IMR-90 (cell line): ENCODE measurements around the gene RFX6. TPM values are rescaled to one million over a fixed set of nuclear protein-coding genes. Genes with fewer than 3 reads are reported as not detected.

Source experiments
- ATAC-seq: fragments of 200-7000 bp; cut with Tn5 transposase; 2 replicates; pipeline ENCODE4 v1.9.1; 2020; ENCODE audit warnings: low read depth, mild to moderate bottlenecking, moderate library complexity
- BruUV-seq: library from RNA; stranded (reverse); fragments of 400-500 nt; replicated peaks from 2 replicates; lab custom pipeline; 2021; lab: Mats Ljungman, UMichigan
- CTCF ChIA-PET: fragments of 300-600 bp; formaldehyde crosslinking; extraction: SDS; loops from one replicate; lab custom pipeline; 2021; ENCODE audit warnings: antibody characterized with exemption; lab: Yijun Ruan, JAX
- POLR2A ChIA-PET: fragments of 300-600 bp; sonication (Branson Sonifier 250); formaldehyde crosslinking; loops from one replicate; lab custom pipeline; 2022; ENCODE audit warnings: antibody characterized with exemption; ENCODE audit not compliant: unreplicated experiment; lab: Charles Lee
- DNase-seq: peaks from one replicate; pipeline ENCODE4 v3.0.0; 2013
- H2AFZ ChIP-seq: replicated peaks from 2 replicates; pipeline ENCODE3; 2013; ENCODE audit warnings: low read length, mild to moderate bottlenecking; ENCODE audit not compliant: poor library complexity
- H2AK5ac ChIP-seq: 2 replicates; pipeline ENCODE4 v1.6.1; 2013; ENCODE audit warnings: low read depth, low read length, inconsistent platforms
- H2AK9ac ChIP-seq: replicated peaks from 2 replicates; pipeline ENCODE3; 2013; ENCODE audit warnings: mild to moderate bottlenecking, low read depth, low read length, moderate library complexity; ENCODE audit not compliant: poor library complexity
- H2BK120ac ChIP-seq: 2 replicates; pipeline ENCODE4 v1.6.1; 2013; ENCODE audit warnings: low read depth, low read length, inconsistent platforms
- H2BK15ac ChIP-seq: 3 replicates; pipeline ENCODE4 v1.6.1; 2013; ENCODE audit warnings: low read depth, low read length, inconsistent platforms
- H2BK20ac ChIP-seq: 2 replicates; pipeline ENCODE4 v1.6.1; 2013; ENCODE audit warnings: low read depth, mild to moderate bottlenecking, inconsistent platforms, low read length, moderate library complexity
- H2BK5ac ChIP-seq: 2 replicates; pipeline ENCODE4 v1.6.1; 2013; ENCODE audit warnings: mild to moderate bottlenecking, low read depth, low read length, inconsistent platforms; ENCODE audit not compliant: poor library complexity, severe bottlenecking
- H3K14ac ChIP-seq: replicated peaks from 2 replicates; pipeline ENCODE4 v1.6.1; 2013; ENCODE audit warnings: low read depth, low read length, inconsistent platforms
- H3K18ac ChIP-seq: 2 replicates; pipeline ENCODE4 v1.6.1; 2013; ENCODE audit warnings: low read depth, low read length, control low read depth
- H3K23ac ChIP-seq: 2 replicates; pipeline ENCODE4 v1.6.1; 2013; ENCODE audit warnings: low read depth, low read length, inconsistent platforms
- H3K27ac ChIP-seq: 2 replicates; pipeline ENCODE4 v1.5.1; 2013; ENCODE audit warnings: mild to moderate bottlenecking, control low read depth, low read length; ENCODE audit not compliant: insufficient read depth
- H3K27me3 ChIP-seq: 2 replicates; pipeline ENCODE4 v1.6.1; 2013; ENCODE audit warnings: low read length; ENCODE audit not compliant: control insufficient read depth, insufficient read depth
- H3K36me3 ChIP-seq: 2 replicates; pipeline ENCODE4 v1.6.1; 2013; ENCODE audit warnings: low read length, mixed read lengths; ENCODE audit not compliant: control insufficient read depth, insufficient read depth
- H3K4ac ChIP-seq: 2 replicates; pipeline ENCODE4 v1.6.1; 2013; ENCODE audit warnings: low read depth, low read length, inconsistent platforms
- H3K4me1 ChIP-seq: 2 replicates; pipeline ENCODE4 v1.6.1; 2013; ENCODE audit warnings: low read length, mixed read lengths; ENCODE audit not compliant: control insufficient read depth, insufficient read depth
- H3K4me2 ChIP-seq: 2 replicates; pipeline ENCODE4 v1.6.1; 2013; ENCODE audit warnings: low read depth, mild to moderate bottlenecking, control low read depth, low read length, moderate library complexity
- H3K4me3 ChIP-seq: 2 replicates; pipeline ENCODE4 v1.5.1; 2013; ENCODE audit warnings: low read depth, mild to moderate bottlenecking, control low read depth, low read length, moderate library complexity; ENCODE audit not compliant: insufficient read depth
- H3K56ac ChIP-seq: 2 replicates; pipeline ENCODE4 v1.6.1; 2013; ENCODE audit warnings: low read length, inconsistent platforms; ENCODE audit not compliant: insufficient read depth; ENCODE audit errors: extremely low read depth
- H3K79me1 ChIP-seq, 2 experiments: 2 replicates each; pipeline ENCODE4 v1.6.1; 2013; ENCODE audit warnings: low read length in 2 of 2, inconsistent platforms in 1 of 2, low read depth in 1 of 2
- H3K9ac ChIP-seq: 2 replicates; pipeline ENCODE4 v1.6.1; 2013; ENCODE audit warnings: low read depth, low read length, control low read depth
- H3K9me1 ChIP-seq: 2 replicates; pipeline ENCODE4 v1.6.1; 2013; ENCODE audit warnings: low read length, inconsistent platforms; ENCODE audit not compliant: insufficient read depth
- H3K9me3 ChIP-seq: 2 replicates; pipeline ENCODE4 v1.6.1; 2013; ENCODE audit warnings: low read length; ENCODE audit not compliant: control insufficient read depth, insufficient read depth
- H4K20me1 ChIP-seq: 2 replicates; pipeline ENCODE4 v1.6.1; 2013; ENCODE audit warnings: low read length, inconsistent platforms; ENCODE audit not compliant: insufficient read depth
- H4K5ac ChIP-seq: 2 replicates; pipeline ENCODE4 v1.6.1; 2013; ENCODE audit warnings: mild to moderate bottlenecking, low read depth, low read length, control low read depth
- H4K8ac ChIP-seq, 2 experiments: 2 replicates each; pipeline ENCODE4 v1.6.1; 2013; ENCODE audit warnings: low read depth in 2 of 2, low read length in 2 of 2, control low read depth in 1 of 2, inconsistent platforms in 1 of 2
- H4K91ac ChIP-seq: 2 replicates; pipeline ENCODE4 v1.6.1; 2013; ENCODE audit warnings: low read depth, low read length, inconsistent platforms; ENCODE audit not compliant: insufficient read depth
- CEBPB ChIP-seq: IDR thresholded peaks from 2 replicates; pipeline ENCODE4 v1.6.1; 2012; ENCODE audit warnings: low read depth, low read length, improper control_type of control experiment
- CHD1 ChIP-seq: IDR thresholded peaks from 2 replicates; pipeline ENCODE4 v1.6.1; 2012; ENCODE audit warnings: low read depth, low read length, improper control_type of control experiment
- FOS ChIP-seq: fragments of 150-350 bp; IDR thresholded peaks from 2 replicates; pipeline ENCODE4 v1.6.1; 2016; ENCODE audit warnings: low read depth, low read length
- MAFK ChIP-seq: IDR thresholded peaks from 2 replicates; pipeline ENCODE4 v1.6.1; 2012; ENCODE audit warnings: low read depth, low read length, improper control_type of control experiment
- MAZ ChIP-seq: IDR thresholded peaks from 2 replicates; pipeline ENCODE4 v1.6.1; 2012; ENCODE audit warnings: low read depth, mild to moderate bottlenecking, low read length, improper control_type of control experiment, moderate library complexity, borderline replicate concordance
- NFE2L2 ChIP-seq: fragments of 150-350 bp; IDR thresholded peaks from 2 replicates; pipeline ENCODE4 v1.6.1; 2016; ENCODE audit warnings: low read depth, mild to moderate bottlenecking, low read length
- POLR2A ChIP-seq: IDR thresholded peaks from 2 replicates; pipeline ENCODE4 v1.6.1; 2012; ENCODE audit warnings: mild to moderate bottlenecking, low read depth, low read length
- RAD21 ChIP-seq: IDR thresholded peaks from 2 replicates; pipeline ENCODE4 v1.6.1; 2012; ENCODE audit warnings: low read length, improper control_type of control experiment
- RCOR1 ChIP-seq: IDR thresholded peaks from 2 replicates; pipeline ENCODE4 v1.6.1; 2012; ENCODE audit warnings: mild to moderate bottlenecking, low read length, improper control_type of control experiment; ENCODE audit not compliant: insufficient replicate concordance
- RFX5 ChIP-seq: IDR thresholded peaks from 2 replicates; pipeline ENCODE4 v1.8.0; 2012; ENCODE audit warnings: low read depth, mild to moderate bottlenecking, low read length, moderate library complexity
- SMC3 ChIP-seq: fragments of 150-350 bp; IDR thresholded peaks from 2 replicates; pipeline ENCODE4 v1.6.1; 2016; ENCODE audit warnings: low read depth, mild to moderate bottlenecking, antibody characterized with exemption, low read length, moderate library complexity
- WGBS, 2 experiments: methylation state at CpG; one replicate each; pipeline versions ENCODE4 v1.1.5 to v1.1.7; 2013; ENCODE audit warnings: missing lambda C conversion rate in 2 of 2; ENCODE audit not compliant: insufficient read length in 1 of 2; ENCODE audit errors: extremely low coverage in 2 of 2; 5-methylcytosine and 5-hydroxymethylcytosine counted together
- dilution Hi-C: fragments of 300-500 bp; cut with HindIII; formaldehyde crosslinking; loops from one replicate; pipeline ENCODE4 v1.14.3; 2018; ENCODE audit warnings: low sequenced_read_pairs; ENCODE audit not compliant: unreplicated experiment
- in situ Hi-C: fragments of 300-500 bp; cut with MboI; formaldehyde crosslinking; loops from 3 replicates; pipeline ENCODE4 v1.14.3; 2019; ENCODE audit warnings: low sequenced_read_pairs, inconsistent platforms, mixed read lengths
- intact Hi-C: fragments of 100-400 bp; cut with micrococcal nuclease; formaldehyde crosslinking; loops from 2 replicates; pipeline ENCODE4 v1.10.0; 2022
- polyA plus RNA-seq, 3 experiments: library from polyadenylated mRNA; depleted of rRNA; stranded (reverse); fragments of >200 nt; gene quantifications; 2 replicates each; pipeline ENCODE4 v1.2.3, GENCODE V29; 2012; ENCODE audit warnings: low replicate concordance in 1 of 3
- total RNA-seq: library from RNA; depleted of rRNA; stranded (reverse); fragments of >200 nt; gene quantifications from 2 replicates; pipeline ENCODE4 v1.2.3, GENCODE V29; 2012
- TF ChIP-seq, protein P1 (sequence below): fragments of 150-350 bp; IDR thresholded peaks from 2 replicates; pipeline ENCODE4 v1.6.1; 2016; ENCODE audit warnings: low read depth, mild to moderate bottlenecking, low read length, moderate library complexity, borderline replicate concordance
- TF ChIP-seq, protein P2 (sequence below): fragments of 150-350 bp; IDR thresholded peaks from 2 replicates; pipeline ENCODE4 v1.6.1; 2017; ENCODE audit warnings: mild to moderate bottlenecking, antibody characterized with exemption, low read length, low read depth
- TF ChIP-seq, protein P3 (sequence below): conservative IDR thresholded peaks from 2 replicates; pipeline ENCODE4 v1.5.1; 2012; ENCODE audit warnings: mild to moderate bottlenecking, low read depth, low read length, improper control_type of control experiment

The RFX6 gene
- total and polyA plus RNA-seq, 2 of the 4 experiments (the other 2 are of a cell fraction), result not detected

DNA sequence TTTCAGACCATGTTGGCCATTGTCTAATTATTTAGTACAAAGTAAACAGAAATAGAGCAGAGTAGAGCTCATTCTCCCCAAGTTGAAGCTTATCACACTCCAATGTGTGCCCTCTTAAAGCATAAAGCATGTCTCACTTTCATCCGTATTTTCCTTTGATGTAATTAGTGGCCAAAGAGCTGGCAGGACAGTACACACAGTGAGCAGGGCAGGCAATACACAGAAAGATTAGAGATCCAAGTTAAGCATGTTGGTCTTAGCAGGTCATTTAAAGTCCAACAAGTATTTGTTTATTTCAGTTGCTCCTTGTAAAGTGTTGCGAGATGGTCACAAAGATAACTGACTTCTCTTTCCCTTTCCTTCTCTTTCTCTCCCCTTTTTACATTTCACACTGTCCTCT lies 47.2 kb downstream of the RFX6 start:
- no peak overlapping the region for H3K4ac ChIP-seq
- H3K4me1 ChIP-seq, result no peaks in the 10 kb centered on the region
- H3K27ac ChIP-seq, result no peak overlapping the region
- ATAC-seq (no peak), DNase-seq (no peak)
- no peak overlapping the region for H2BK120ac ChIP-seq
- dilution Hi-C loops (no loop called here), intact Hi-C loops (no loop called here), in situ Hi-C loops (no loop called here)
- no peaks in the 10 kb centered on the region for H3K79me1 ChIP-seq
- POLR2A ChIA-PET, result no interaction called here
- H2AK9ac ChIP-seq, result no peak overlapping the region
- no peaks in the 10 kb centered on the region for H3K9me3 ChIP-seq
- H3K4me3 ChIP-seq, result no peak overlapping the region
- no peaks in the 10 kb centered on the region for H4K20me1 ChIP-seq
- CTCF ChIA-PET, result no interaction called here
- H3K4me2 ChIP-seq, result no peak overlapping the region
- no peak overlapping the region for H3K23ac ChIP-seq
- no peak overlapping the region for H2AK5ac ChIP-seq
- H3K9ac ChIP-seq, result no peak overlapping the region
- H2AFZ ChIP-seq, result no peak overlapping the region
- no peak for TF ChIP-seq FOS
- no peak for TF ChIP-seq RCOR1
- no peak for TF ChIP-seq POLR2A
- TF ChIP-seq CEBPB, result no peak
- no peak for TF ChIP-seq RAD21
- TF ChIP-seq, protein P1, sequence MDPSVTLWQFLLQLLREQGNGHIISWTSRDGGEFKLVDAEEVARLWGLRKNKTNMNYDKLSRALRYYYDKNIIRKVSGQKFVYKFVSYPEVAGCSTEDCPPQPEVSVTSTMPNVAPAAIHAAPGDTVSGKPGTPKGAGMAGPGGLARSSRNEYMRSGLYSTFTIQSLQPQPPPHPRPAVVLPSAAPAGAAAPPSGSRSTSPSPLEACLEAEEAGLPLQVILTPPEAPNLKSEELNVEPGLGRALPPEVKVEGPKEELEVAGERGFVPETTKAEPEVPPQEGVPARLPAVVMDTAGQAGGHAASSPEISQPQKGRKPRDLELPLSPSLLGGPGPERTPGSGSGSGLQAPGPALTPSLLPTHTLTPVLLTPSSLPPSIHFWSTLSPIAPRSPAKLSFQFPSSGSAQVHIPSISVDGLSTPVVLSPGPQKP, result no peak
- no peak for TF ChIP-seq CHD1
- TF ChIP-seq, protein P2, sequence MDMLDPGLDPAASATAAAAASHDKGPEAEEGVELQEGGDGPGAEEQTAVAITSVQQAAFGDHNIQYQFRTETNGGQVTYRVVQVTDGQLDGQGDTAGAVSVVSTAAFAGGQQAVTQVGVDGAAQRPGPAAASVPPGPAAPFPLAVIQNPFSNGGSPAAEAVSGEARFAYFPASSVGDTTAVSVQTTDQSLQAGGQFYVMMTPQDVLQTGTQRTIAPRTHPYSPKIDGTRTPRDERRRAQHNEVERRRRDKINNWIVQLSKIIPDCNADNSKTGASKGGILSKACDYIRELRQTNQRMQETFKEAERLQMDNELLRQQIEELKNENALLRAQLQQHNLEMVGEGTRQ, result no peak
- no peak for TF ChIP-seq SMC3
- TF ChIP-seq, protein P3, sequence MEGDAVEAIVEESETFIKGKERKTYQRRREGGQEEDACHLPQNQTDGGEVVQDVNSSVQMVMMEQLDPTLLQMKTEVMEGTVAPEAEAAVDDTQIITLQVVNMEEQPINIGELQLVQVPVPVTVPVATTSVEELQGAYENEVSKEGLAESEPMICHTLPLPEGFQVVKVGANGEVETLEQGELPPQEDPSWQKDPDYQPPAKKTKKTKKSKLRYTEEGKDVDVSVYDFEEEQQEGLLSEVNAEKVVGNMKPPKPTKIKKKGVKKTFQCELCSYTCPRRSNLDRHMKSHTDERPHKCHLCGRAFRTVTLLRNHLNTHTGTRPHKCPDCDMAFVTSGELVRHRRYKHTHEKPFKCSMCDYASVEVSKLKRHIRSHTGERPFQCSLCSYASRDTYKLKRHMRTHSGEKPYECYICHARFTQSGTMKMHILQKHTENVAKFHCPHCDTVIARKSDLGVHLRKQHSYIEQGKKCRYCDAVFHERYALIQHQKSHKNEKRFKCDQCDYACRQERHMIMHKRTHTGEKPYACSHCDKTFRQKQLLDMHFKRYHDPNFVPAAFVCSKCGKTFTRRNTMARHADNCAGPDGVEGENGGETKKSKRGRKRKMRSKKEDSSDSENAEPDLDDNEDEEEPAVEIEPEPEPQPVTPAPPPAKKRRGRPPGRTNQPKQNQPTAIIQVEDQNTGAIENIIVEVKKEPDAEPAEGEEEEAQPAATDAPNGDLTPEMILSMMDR, result no peak
- no peak for TF ChIP-seq NFE2L2
- TF ChIP-seq MAFK, result no peak
- TF ChIP-seq RFX5, result no peak
- TF ChIP-seq MAZ, result no peak
- no peak overlapping the region for H4K5ac ChIP-seq
- H2BK5ac ChIP-seq, result no peak overlapping the region
- H4K8ac ChIP-seq, result no peak overlapping the region
- H3K9me1 ChIP-seq, result no peaks in the 10 kb centered on the region
- H3K27me3 ChIP-seq, result no peaks in the 10 kb centered on the region
- no peak overlapping the region for H3K18ac ChIP-seq
- H3K36me3 ChIP-seq, result no peaks in the 10 kb centered on the region
- no peak overlapping the region for H3K14ac ChIP-seq
- H2BK15ac ChIP-seq, result no peak overlapping the region
- BruUV-seq, result no TSS peak
- H4K91ac ChIP-seq, result no peak overlapping the region
- H3K56ac ChIP-seq, result no peak overlapping the region
- no CpG with 5 or more reads among the region's 2 CpGs for WGBS, 2 experiments
- H2BK20ac ChIP-seq, result no peak overlapping the region
